ENCODE results near the gene JPH2. TPM values are rescaled to one million over a fixed set of nuclear protein-coding genes. Genes with fewer than 3 reads are reported as not detected.

The JPH2 gene
- total and polyA plus RNA-seq, 2 experiments from 2014 or later, result 0.16 to 1.1 TPM

GRCh38 chr20:44212792-44213191, 25.8 kb upstream of the JPH2 start (continued):
- TF ChIP-seq, protein P1, sequence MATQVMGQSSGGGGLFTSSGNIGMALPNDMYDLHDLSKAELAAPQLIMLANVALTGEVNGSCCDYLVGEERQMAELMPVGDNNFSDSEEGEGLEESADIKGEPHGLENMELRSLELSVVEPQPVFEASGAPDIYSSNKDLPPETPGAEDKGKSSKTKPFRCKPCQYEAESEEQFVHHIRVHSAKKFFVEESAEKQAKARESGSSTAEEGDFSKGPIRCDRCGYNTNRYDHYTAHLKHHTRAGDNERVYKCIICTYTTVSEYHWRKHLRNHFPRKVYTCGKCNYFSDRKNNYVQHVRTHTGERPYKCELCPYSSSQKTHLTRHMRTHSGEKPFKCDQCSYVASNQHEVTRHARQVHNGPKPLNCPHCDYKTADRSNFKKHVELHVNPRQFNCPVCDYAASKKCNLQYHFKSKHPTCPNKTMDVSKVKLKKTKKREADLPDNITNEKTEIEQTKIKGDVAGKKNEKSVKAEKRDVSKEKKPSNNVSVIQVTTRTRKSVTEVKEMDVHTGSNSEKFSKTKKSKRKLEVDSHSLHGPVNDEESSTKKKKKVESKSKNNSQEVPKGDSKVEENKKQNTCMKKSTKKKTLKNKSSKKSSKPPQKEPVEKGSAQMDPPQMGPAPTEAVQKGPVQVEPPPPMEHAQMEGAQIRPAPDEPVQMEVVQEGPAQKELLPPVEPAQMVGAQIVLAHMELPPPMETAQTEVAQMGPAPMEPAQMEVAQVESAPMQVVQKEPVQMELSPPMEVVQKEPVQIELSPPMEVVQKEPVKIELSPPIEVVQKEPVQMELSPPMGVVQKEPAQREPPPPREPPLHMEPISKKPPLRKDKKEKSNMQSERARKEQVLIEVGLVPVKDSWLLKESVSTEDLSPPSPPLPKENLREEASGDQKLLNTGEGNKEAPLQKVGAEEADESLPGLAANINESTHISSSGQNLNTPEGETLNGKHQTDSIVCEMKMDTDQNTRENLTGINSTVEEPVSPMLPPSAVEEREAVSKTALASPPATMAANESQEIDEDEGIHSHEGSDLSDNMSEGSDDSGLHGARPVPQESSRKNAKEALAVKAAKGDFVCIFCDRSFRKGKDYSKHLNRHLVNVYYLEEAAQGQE (IDR thresholded peaks at IDR 0.05; ENCODE audit: unreplicated experiment), result no peak
- TF ChIP-seq EZH2 (IDR thresholded peaks at IDR 0.05; ENCODE audit: low read depth, unreplicated experiment), result no peak
- TF ChIP-seq NANOG (IDR thresholded peaks at IDR 0.05; ENCODE audit: borderline replicate concordance), result no peak
- TF ChIP-seq POLR2AphosphoS5 (IDR thresholded peaks at IDR 0.05; ENCODE audit: low read depth), result no peak
- TF ChIP-seq STAT1 (IDR thresholded peaks at IDR 0.05; ENCODE audit: unreplicated experiment), result no peak
- no peak for TF ChIP-seq CREB1 (CRISPR knock-in tag; IDR thresholded peaks at IDR 0.05; ENCODE audit: low read depth)

- Histone ChIP-seq H3K4me2 (peak overlapping the region; percentile 83), H3K36me3 (ENCODE audit: insufficient read depth) (peaks cover 3% of the 10 kb centered on the region; the same call in 1 of the 2 replicates), H3K9me2 (ENCODE audit: insufficient read depth) (no peaks in the 10 kb centered on the region), H3K27me3 (ENCODE audit: insufficient read depth) (no peaks in the 10 kb centered on the region), H4K20me1 (replicated peaks; ENCODE audit: insufficient read depth) (peaks cover 21% of the 10 kb centered on the region), H3F3A (replicated peaks; ENCODE audit: low read depth) (no peaks in the 10 kb centered on the region), H3K4me1 (ENCODE audit: insufficient read depth) (peaks cover 15% of the 10 kb centered on the region), H3K4me3 (peak overlapping the region; percentile 92), H2AFZ (0 out of 2 replicates have a peak overlapping the region, but pooled peaks have one; percentile 5), H3K79me2 (replicated peaks; ENCODE audit: insufficient read depth) (peaks cover 45% of the 10 kb centered on the region), H3K27ac (ENCODE audit: low read depth) (peak overlapping the region; percentile 91)
- Mint-ChIP-seq H3K4me3 (peak overlapping the region; percentile 98), H3K36me3 (ENCODE audit: low read depth) (peaks cover 1% of the 10 kb centered on the region), H3K27ac (peak overlapping the region; percentile 99), H3K27me3 (ENCODE audit: insufficient read depth, low read depth, poor library complexity) (peaks cover 16% of the 10 kb centered on the region), H3K4me1 (peaks cover 36% of the 10 kb centered on the region; the same call in 2 of the 3 replicates), H3K9me3 (no peaks in the 10 kb centered on the region; the same call in 2 of the 3 replicates)
- ATAC-seq, result no peak; the same call in 2 of the 3 replicates
- no peak for DNase-seq (ENCODE audit: low spot score)
- no peak for TF ChIP-seq JUNB (IDR thresholded peaks at IDR 0.05; ENCODE audit: unreplicated experiment)
- TF ChIP-seq EZH2phosphoT487 (IDR thresholded peaks at IDR 0.05; ENCODE audit: unreplicated experiment), result no peak
- no peak for TF ChIP-seq POLR2AphosphoS5 (IDR thresholded peaks at IDR 0.05; ENCODE audit: low read depth)
- no peak for TF ChIP-seq ZNF114 (CRISPR knock-in tag; IDR thresholded peaks at IDR 0.05)
- TF ChIP-seq STAT1 (IDR thresholded peaks at IDR 0.05; ENCODE audit: unreplicated experiment), result no peak
- no peak for TF ChIP-seq ZNF462 (CRISPR knock-in tag; IDR thresholded peaks at IDR 0.05)
- no peak for TF ChIP-seq ETS1 (IDR thresholded peaks at IDR 0.05)
Observed at GRCh38 chr20:44211177-44212039, 24.4 kb upstream of the JPH2 start.

Measured in GM23338 (cell line).